Neural cell (in vitro differentiated cells): ENCODE results near the gene SLC25A11. TPM values are rescaled to one million over a fixed set of nuclear protein-coding genes. Genes with fewer than 3 reads are reported as not detected.

Experiments used
- H2AFZ ChIP-seq: fragments of 200-600, 300-800 bp; sonication (generic), shearing (Covaris generic); 2 replicates; pipeline ENCODE4 v1.6.0; 2014; ENCODE audit warnings: low read depth, mild to moderate bottlenecking, antibody characterized with exemption, low read length, moderate library complexity
- H3F3A ChIP-seq: fragments of 200-600 bp; shearing (Covaris generic); 2 replicates; pipeline ENCODE4 v1.6.1; 2016; ENCODE audit warnings: mild to moderate bottlenecking, moderate library complexity, mixed read lengths, antibody characterized with exemption, low read length; ENCODE audit not compliant: insufficient read depth, poor library complexity, severe bottlenecking
- H3K27ac ChIP-seq: fragments of 200-600, 300-800 bp; sonication (generic), shearing (Covaris generic); 2 replicates; pipeline ENCODE4 v1.5.1; 2014; ENCODE audit warnings: mild to moderate bottlenecking, low read length, moderate library complexity
- H3K27me3 ChIP-seq: fragments of 300-800, 200-600 bp; sonication (generic), shearing (Covaris generic); 2 replicates; pipeline ENCODE4 v1.6.0; 2014; ENCODE audit warnings: mild to moderate bottlenecking, low read depth, low read length, moderate library complexity; ENCODE audit not compliant: insufficient read depth
- H3K36me3 ChIP-seq: fragments of 300-800, 200-600 bp; sonication (generic), shearing (Covaris generic); 2 replicates; pipeline ENCODE4 v1.5.1; 2014; ENCODE audit warnings: mild to moderate bottlenecking, antibody characterized with exemption, low read length, moderate library complexity; ENCODE audit not compliant: insufficient read depth
- H3K4me2 ChIP-seq: fragments of 300-800, 200-600 bp; sonication (generic), shearing (Covaris generic); 2 replicates; pipeline ENCODE4 v1.6.0; 2014; ENCODE audit warnings: mild to moderate bottlenecking, low read length
- H3K4me3 ChIP-seq: fragments of 300-800, 200-600 bp; sonication (generic), shearing (Covaris generic); 2 replicates; pipeline ENCODE4 v1.5.1; 2014; ENCODE audit warnings: mild to moderate bottlenecking, low read length, moderate library complexity
- H3K79me2 ChIP-seq: fragments of 200-600 bp; shearing (Covaris generic); replicated peaks from 2 replicates; pipeline ENCODE4 v1.6.0; 2014; ENCODE audit warnings: mild to moderate bottlenecking, low read length, moderate library complexity; ENCODE audit not compliant: insufficient read depth
- H3K9ac ChIP-seq: fragments of 300-800, 200-600 bp; sonication (generic), shearing (Covaris generic); 2 replicates; pipeline ENCODE4 v1.6.1; 2016; ENCODE audit warnings: mild to moderate bottlenecking, low read length, mixed read lengths
- H3K9me2 ChIP-seq: fragments of 200-600 bp; shearing (Covaris generic); 2 replicates; pipeline ENCODE4 v1.6.1; 2016; ENCODE audit warnings: mild to moderate bottlenecking, low read length, mixed read lengths; ENCODE audit not compliant: insufficient read depth
- H3K9me3 ChIP-seq: fragments of 200-600, 300-800 bp; sonication (generic), shearing (Covaris generic); 2 replicates; pipeline ENCODE4 v1.6.1; 2016; ENCODE audit warnings: mild to moderate bottlenecking, mixed run types, low read length, moderate library complexity, mixed read lengths
- H4K20me1 ChIP-seq: fragments of 200-600 bp; shearing (Covaris generic); 2 replicates; pipeline ENCODE4 v1.6.1; 2016; ENCODE audit warnings: mild to moderate bottlenecking, mixed run types; ENCODE audit not compliant: insufficient read depth
- CTCF ChIP-seq: fragments of 450-650 bp; IDR thresholded peaks from 2 replicates; pipeline ENCODE4 v1.5.1; 2014; ENCODE audit warnings: antibody characterized with exemption, mild to moderate bottlenecking, moderate library complexity; ENCODE audit not compliant: poor library complexity, severe bottlenecking
- EP300 ChIP-seq: fragments of 450-650 bp; conservative IDR thresholded peaks from 2 replicates; pipeline ENCODE4 v1.6.1; 2014; ENCODE audit warnings: antibody characterized with exemption, mild to moderate bottlenecking, moderate library complexity; ENCODE audit not compliant: poor library complexity, severe bottlenecking
- EZH2 ChIP-seq: fragments of 200-600, 300-800 bp; shearing (Covaris generic), sonication (generic); IDR thresholded peaks from 2 replicates; pipeline ENCODE4 v1.6.1; 2014; ENCODE audit warnings: antibody characterized with exemption, low read length, borderline replicate concordance, mild to moderate bottlenecking; ENCODE audit not compliant: insufficient read depth, poor library complexity, severe bottlenecking
- MXI1 ChIP-seq: fragments of 450-650 bp; conservative IDR thresholded peaks from 2 replicates; pipeline ENCODE4 v1.6.1; 2014; ENCODE audit warnings: antibody characterized with exemption, mild to moderate bottlenecking; ENCODE audit not compliant: poor library complexity, severe bottlenecking
- POLR2AphosphoS5 ChIP-seq: IDR thresholded peaks from 2 replicates; pipeline ENCODE4 v1.6.1; 2012
- RAD21 ChIP-seq: fragments of 450-650 bp; conservative IDR thresholded peaks from 2 replicates; pipeline ENCODE4 v1.6.1; 2014; ENCODE audit warnings: antibody characterized with exemption, mild to moderate bottlenecking, moderate library complexity
- REST ChIP-seq: IDR thresholded peaks from 2 replicates; pipeline ENCODE4 v1.6.1; 2012; ENCODE audit warnings: borderline replicate concordance
- SMC3 ChIP-seq: fragments of 450-650 bp; conservative IDR thresholded peaks from 2 replicates; pipeline ENCODE4 v1.6.1; 2014; ENCODE audit warnings: antibody characterized with exemption, mild to moderate bottlenecking, moderate library complexity; ENCODE audit not compliant: poor library complexity
- TAF1 ChIP-seq: IDR thresholded peaks from 2 replicates; pipeline ENCODE4 v1.6.1; 2012; ENCODE audit warnings: low read depth
- polyA plus RNA-seq: library from polyadenylated mRNA; depleted of rRNA; stranded (reverse); fragments of >200 nt; gene quantifications from 2 replicates; pipeline ENCODE4 v1.2.3, GENCODE V29; 2014

SLC25A11 gene
- polyA plus RNA-seq, 1 donor from 2014 or later, result 172 TPM

- Histone ChIP-seq H3K27me3 (no peaks in the 10 kb centered on the region), H3K9me3 (no peaks in the 10 kb centered on the region), H3K9me2 (no peaks in the 10 kb centered on the region), H3K4me2 (no peak overlapping the region), H2AFZ (no peak overlapping the region), H3K4me3 (no peak overlapping the region), H4K20me1 (no peaks in the 10 kb centered on the region), H3F3A (no peaks in the 10 kb centered on the region), H3K36me3 (no peaks in the 10 kb centered on the region), H3K9ac (no peak overlapping the region), H3K27ac (no peak overlapping the region), H3K79me2 (no peaks in the 10 kb centered on the region)
- TF ChIP-seq RAD21, result no peak
- no peak for TF ChIP-seq MXI1
- no peak for TF ChIP-seq POLR2AphosphoS5
- TF ChIP-seq EZH2, result no peak
- TF ChIP-seq SMC3, result no peak
- no peak for TF ChIP-seq EP300
- TF ChIP-seq CTCF, result no peak
- no peak for TF ChIP-seq REST
- no peak for TF ChIP-seq TAF1
Observed at GRCh38 chr17:4896332-4897197, 43.3 kb downstream of the SLC25A11 start.

- H3K27ac ChIP-seq, result no peak overlapping the region
- no peaks in the 10 kb centered on the region for H3K9me3 ChIP-seq
- no peaks in the 10 kb centered on the region for H3K36me3 ChIP-seq
- no peaks in the 10 kb centered on the region for H3F3A ChIP-seq
- H2AFZ ChIP-seq, result no peak overlapping the region
- H3K9ac ChIP-seq, result no peak overlapping the region
- H3K4me3 ChIP-seq, result no peak overlapping the region
- H3K27me3 ChIP-seq, result no peaks in the 10 kb centered on the region
- no peak overlapping the region for H3K4me2 ChIP-seq
- no peaks in the 10 kb centered on the region for H3K9me2 ChIP-seq
- no peaks in the 10 kb centered on the region for H3K79me2 ChIP-seq
- H4K20me1 ChIP-seq, result no peaks in the 10 kb centered on the region
- no peak for TF ChIP-seq SMC3
- TF ChIP-seq REST, result no peak
- TF ChIP-seq MXI1, result no peak
- no peak for TF ChIP-seq EZH2
- TF ChIP-seq RAD21, result no peak
- no peak for TF ChIP-seq TAF1
- no peak for TF ChIP-seq CTCF
- no peak for TF ChIP-seq POLR2AphosphoS5
- TF ChIP-seq EP300, result no peak
Observed at GRCh38 chr17:4895657-4896331, 44.1 kb downstream of the SLC25A11 start.
